Measurements from ENCODE around the gene TAB3.

The TAB3 gene

DNA sequence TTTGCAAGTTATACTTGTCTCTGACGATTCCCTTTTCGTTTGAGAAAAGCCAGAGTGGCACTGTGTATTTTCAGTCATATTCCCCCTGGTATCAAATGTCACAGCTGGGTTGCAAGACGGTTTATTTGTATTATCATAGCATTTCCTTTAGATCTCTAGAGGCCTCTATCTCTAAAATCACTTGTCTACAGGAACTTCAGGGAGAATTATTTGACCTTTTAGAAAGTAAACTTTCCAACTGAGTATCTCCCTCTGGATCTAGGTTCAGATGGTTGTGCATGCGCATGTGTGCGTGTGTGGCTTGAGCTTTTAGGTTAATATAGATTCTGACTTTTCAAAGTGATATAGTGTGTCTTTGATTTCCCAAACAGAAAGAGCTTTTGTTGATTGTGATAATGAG is 15.1 kb upstream of the TAB3 start:
- H3K4me3 ChIP-seq (ENCODE audit: low read depth, low read length), result no peak overlapping the region
- DNase-seq (ENCODE audit: low read depth), result no peak
- TF ChIP-seq, protein P1, sequence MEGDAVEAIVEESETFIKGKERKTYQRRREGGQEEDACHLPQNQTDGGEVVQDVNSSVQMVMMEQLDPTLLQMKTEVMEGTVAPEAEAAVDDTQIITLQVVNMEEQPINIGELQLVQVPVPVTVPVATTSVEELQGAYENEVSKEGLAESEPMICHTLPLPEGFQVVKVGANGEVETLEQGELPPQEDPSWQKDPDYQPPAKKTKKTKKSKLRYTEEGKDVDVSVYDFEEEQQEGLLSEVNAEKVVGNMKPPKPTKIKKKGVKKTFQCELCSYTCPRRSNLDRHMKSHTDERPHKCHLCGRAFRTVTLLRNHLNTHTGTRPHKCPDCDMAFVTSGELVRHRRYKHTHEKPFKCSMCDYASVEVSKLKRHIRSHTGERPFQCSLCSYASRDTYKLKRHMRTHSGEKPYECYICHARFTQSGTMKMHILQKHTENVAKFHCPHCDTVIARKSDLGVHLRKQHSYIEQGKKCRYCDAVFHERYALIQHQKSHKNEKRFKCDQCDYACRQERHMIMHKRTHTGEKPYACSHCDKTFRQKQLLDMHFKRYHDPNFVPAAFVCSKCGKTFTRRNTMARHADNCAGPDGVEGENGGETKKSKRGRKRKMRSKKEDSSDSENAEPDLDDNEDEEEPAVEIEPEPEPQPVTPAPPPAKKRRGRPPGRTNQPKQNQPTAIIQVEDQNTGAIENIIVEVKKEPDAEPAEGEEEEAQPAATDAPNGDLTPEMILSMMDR (IDR thresholded peaks at IDR 0.05; ENCODE audit: low read depth, low read length, missing control alignments), result no peak

- TF ChIP-seq, protein P1 (IDR thresholded peaks at IDR 0.05; ENCODE audit: low read depth, low read length, missing control alignments), result no peak
- DNase-seq (ENCODE audit: low read depth), result no peak
- H3K4me3 ChIP-seq (ENCODE audit: low read depth, low read length), result no peak overlapping the region
Observed at GRCh38 chrX:30900227-30900626, 11.2 kb upstream of the TAB3 start.

DNA sequence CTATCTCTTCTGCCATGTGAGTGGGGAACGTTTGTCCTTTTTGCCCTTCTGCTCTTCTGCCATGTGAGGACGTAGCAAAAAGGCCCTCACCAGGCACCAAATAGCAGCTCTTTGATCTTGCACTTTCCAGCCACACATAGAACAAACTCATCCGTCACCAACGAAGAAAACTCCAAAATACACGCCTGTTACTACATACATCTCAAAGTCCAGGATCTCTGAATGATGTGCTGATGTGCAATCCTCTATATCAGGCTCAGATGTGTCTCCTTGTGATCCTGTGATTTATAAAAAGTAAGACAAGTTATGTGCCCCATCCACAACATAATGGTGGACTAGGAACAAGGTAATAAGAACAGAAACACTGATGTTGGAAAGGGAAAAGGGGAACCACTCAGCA is 9.8 kb upstream of the TAB3 start:
- DNase-seq (ENCODE audit: low read depth), result no peak
- H3K4me3 ChIP-seq (ENCODE audit: low read depth, low read length), result no peak overlapping the region
- TF ChIP-seq, protein P1 (IDR thresholded peaks at IDR 0.05; ENCODE audit: low read depth, low read length, missing control alignments), result no peak

- TF ChIP-seq, protein P1 (IDR thresholded peaks at IDR 0.05; ENCODE audit: low read depth, low read length, missing control alignments), result no peak
- DNase-seq (ENCODE audit: low read depth), result no peak
- H3K4me3 ChIP-seq (ENCODE audit: low read depth, low read length), result no peak overlapping the region
Observed at GRCh38 chrX:30895370-30895769, 6.3 kb upstream of the TAB3 start.

- no peak overlapping the region for H3K4me3 ChIP-seq (ENCODE audit: low read depth, low read length)
- DNase-seq (ENCODE audit: low read depth), result no peak
- TF ChIP-seq, protein P1 (IDR thresholded peaks at IDR 0.05; ENCODE audit: low read depth, low read length, missing control alignments), result no peak
Observed at GRCh38 chrX:30893206-30893605, 4.2 kb upstream of the TAB3 start.

GRCh38 chrX:30892591-30892990 is 3.5 kb upstream of the TAB3 start:
- H3K4me3 ChIP-seq (ENCODE audit: low read depth, low read length), result no peak overlapping the region
- DNase-seq (ENCODE audit: low read depth), result no peak
- TF ChIP-seq, protein P1 (IDR thresholded peaks at IDR 0.05; ENCODE audit: low read depth, low read length, missing control alignments), result no peak

DNA sequence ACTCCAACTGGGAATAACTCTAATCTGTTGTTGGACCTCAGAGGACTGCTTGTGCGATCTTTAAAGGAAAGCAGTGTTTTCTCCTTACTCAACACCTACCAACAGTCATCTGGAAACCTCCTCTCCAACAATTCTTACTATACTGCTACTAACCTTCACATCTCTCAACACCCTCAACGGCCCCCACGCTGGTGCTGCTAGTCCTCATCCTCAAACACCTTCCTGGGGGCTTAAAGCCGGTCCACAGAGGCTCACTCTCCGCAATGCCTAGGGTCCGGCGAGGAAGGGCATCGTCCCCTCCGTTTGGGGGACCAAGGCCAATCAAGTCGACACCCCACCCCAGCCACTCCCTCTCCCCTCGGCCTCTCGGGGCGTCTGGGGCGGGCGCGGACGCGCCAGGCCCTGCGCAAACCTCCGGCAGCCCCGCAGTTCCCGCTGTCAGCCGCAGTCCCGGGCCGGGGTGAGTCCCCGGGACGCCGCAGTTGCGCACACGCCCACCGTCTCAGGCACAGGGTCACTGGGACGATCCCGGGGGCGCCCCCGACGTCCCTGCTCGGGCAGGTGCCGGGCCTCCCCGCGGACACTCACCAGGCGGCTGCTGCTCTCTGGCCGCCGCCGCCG is 418 bp downstream of the TAB3 start:
- peak overlapping the region; percentile 79 for H3K4me3 ChIP-seq (ENCODE audit: low read depth, low read length)
- DNase-seq (ENCODE audit: low read depth), result no peak

More for the DNA sequence above, 418 bp downstream of the TAB3 start:
- TF ChIP-seq, protein P1 (IDR thresholded peaks at IDR 0.05; ENCODE audit: low read depth, low read length, missing control alignments), result no peak

Data from GM12864 (cell line).